Loucy (cell line): Measurements from ENCODE around the gene FOXA2.

ENCODE experiments used
- EZH2phosphoT487 ChIP-seq: fragments of 200-600 bp; IDR thresholded peaks from 2 replicates; pipeline ENCODE4 v1.6.1; 2018; ENCODE audit warnings: antibody characterized with exemption, mild to moderate bottlenecking, moderate library complexity, borderline replicate concordance
- TF ChIP-seq, protein P1 (sequence below): fragments of 200-600 bp; sonication (generic); conservative IDR thresholded peaks from 2 replicates; pipeline ENCODE4 v1.5.1; 2014; ENCODE audit warnings: mild to moderate bottlenecking, antibody characterized with exemption, low read length

GRCh38 chr20:22604815-22605214 is 20.4 kb upstream of the FOXA2 start:
- TF ChIP-seq, protein P1, sequence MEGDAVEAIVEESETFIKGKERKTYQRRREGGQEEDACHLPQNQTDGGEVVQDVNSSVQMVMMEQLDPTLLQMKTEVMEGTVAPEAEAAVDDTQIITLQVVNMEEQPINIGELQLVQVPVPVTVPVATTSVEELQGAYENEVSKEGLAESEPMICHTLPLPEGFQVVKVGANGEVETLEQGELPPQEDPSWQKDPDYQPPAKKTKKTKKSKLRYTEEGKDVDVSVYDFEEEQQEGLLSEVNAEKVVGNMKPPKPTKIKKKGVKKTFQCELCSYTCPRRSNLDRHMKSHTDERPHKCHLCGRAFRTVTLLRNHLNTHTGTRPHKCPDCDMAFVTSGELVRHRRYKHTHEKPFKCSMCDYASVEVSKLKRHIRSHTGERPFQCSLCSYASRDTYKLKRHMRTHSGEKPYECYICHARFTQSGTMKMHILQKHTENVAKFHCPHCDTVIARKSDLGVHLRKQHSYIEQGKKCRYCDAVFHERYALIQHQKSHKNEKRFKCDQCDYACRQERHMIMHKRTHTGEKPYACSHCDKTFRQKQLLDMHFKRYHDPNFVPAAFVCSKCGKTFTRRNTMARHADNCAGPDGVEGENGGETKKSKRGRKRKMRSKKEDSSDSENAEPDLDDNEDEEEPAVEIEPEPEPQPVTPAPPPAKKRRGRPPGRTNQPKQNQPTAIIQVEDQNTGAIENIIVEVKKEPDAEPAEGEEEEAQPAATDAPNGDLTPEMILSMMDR, result no peak
- TF ChIP-seq EZH2phosphoT487, result no peak
